HG03439 (cell line): ENCODE measurements around the gene HOXB9.

Experiments
- ATAC-seq: cut with Tn5 transposase; IDR thresholded peaks from one replicate; pipeline ENCODE4 v1.9.1; 2021; ENCODE audit warnings: mild to moderate bottlenecking, moderate library complexity; ENCODE audit not compliant: unreplicated experiment

The HOXB9 gene

GRCh38 chr17:48588528-48588927 is 37.6 kb downstream of the HOXB9 start:
- no peak for ATAC-seq

GRCh38 chr17:48588074-48588415 is 38.1 kb downstream of the HOXB9 start:
- ATAC-seq, result no peak

GRCh38 chr17:48587276-48588073 is 38.7 kb downstream of the HOXB9 start:
- ATAC-seq, result no peak

- no peak for ATAC-seq
Observed at GRCh38 chr17:48586355-48587258, 39.6 kb downstream of the HOXB9 start.

- ATAC-seq, result no peak
Observed at GRCh38 chr17:48584223-48584741, 41.9 kb downstream of the HOXB9 start.

GRCh38 chr17:48583708-48584222 is 42.4 kb downstream of the HOXB9 start:
- no peak for ATAC-seq

- no peak for ATAC-seq
Observed at GRCh38 chr17:48582750-48583069, 43.4 kb downstream of the HOXB9 start.

- ATAC-seq, result no peak
Observed at GRCh38 chr17:48579760-48580554, 46.2 kb downstream of the HOXB9 start.

GRCh38 chr17:48579471-48579759 is 46.7 kb downstream of the HOXB9 start:
- no peak for ATAC-seq

- peak; percentile 41 for ATAC-seq
Observed at GRCh38 chr17:48578616-48579470, 47.3 kb downstream of the HOXB9 start.

GRCh38 chr17:48577946-48578615 is 48.1 kb downstream of the HOXB9 start, which contains the start of gene HOXB4:
Gene HOXB4, minus strand, starts transcription at chr17:48578350. Its CDS starts 31 bp downstream, at chr17:48578319.
- ATAC-seq, result peak; percentile 66

GRCh38 chr17:48577330-48577945 is 48.7 kb downstream of the HOXB9 start:
- no peak for ATAC-seq

- no peak for ATAC-seq
Observed at GRCh38 chr17:48576479-48577309, 49.5 kb downstream of the HOXB9 start.

- no peak for ATAC-seq
Observed at GRCh38 chr17:48575673-48576478, 50.3 kb downstream of the HOXB9 start.

GRCh38 chr17:48575066-48575582 is 51.0 kb downstream of the HOXB9 start:
- no peak for ATAC-seq

- no peak for ATAC-seq
Observed at GRCh38 chr17:48574505-48575065, 51.6 kb downstream of the HOXB9 start.
